Loucy (cell line): ENCODE data around the gene TAF4.

ENCODE experiments used
- H2AFZ ChIP-seq: fragments of 200-600 bp; sonication (generic); 2 replicates; pipeline ENCODE4 v1.6.0; 2016; ENCODE audit warnings: antibody characterized with exemption, mild to moderate bottlenecking, low read length, moderate library complexity
- H3F3A ChIP-seq: fragments of 200-600 bp; 2 replicates; pipeline ENCODE4 v1.6.0; 2016; ENCODE audit warnings: antibody characterized with exemption, low read depth, mild to moderate bottlenecking
- H3K27me3 ChIP-seq: fragments of 200-600 bp; sonication (generic); 2 replicates; pipeline ENCODE4 v1.6.1; 2014; ENCODE audit warnings: low read length, mild to moderate bottlenecking; ENCODE audit not compliant: insufficient read depth, poor library complexity, severe bottlenecking
- H3K36me3 ChIP-seq: fragments of 200-600 bp; sonication (generic); 2 replicates; pipeline ENCODE4 v1.6.1; 2016; ENCODE audit warnings: low read length; ENCODE audit not compliant: insufficient read depth
- H3K4me1 ChIP-seq: fragments of 200-600 bp; sonication (generic); 2 replicates; pipeline ENCODE4 v1.5.1; 2014; ENCODE audit warnings: low read length, mild to moderate bottlenecking; ENCODE audit not compliant: insufficient read depth, poor library complexity, severe bottlenecking
- H3K4me2 ChIP-seq: fragments of 200-600 bp; sonication (generic); 2 replicates; pipeline ENCODE4 v1.6.0; 2014; ENCODE audit warnings: antibody characterized with exemption, low read length, low read depth, mild to moderate bottlenecking; ENCODE audit not compliant: poor library complexity, severe bottlenecking
- H3K4me3 ChIP-seq: fragments of 200-600 bp; sonication (generic); 2 replicates; pipeline ENCODE4 v1.5.1; 2014; ENCODE audit warnings: low read length, mild to moderate bottlenecking, mixed read lengths; ENCODE audit not compliant: poor library complexity, severe bottlenecking
- H3K79me2 ChIP-seq: fragments of 200-600 bp; sonication (generic); 2 replicates; pipeline ENCODE4 v1.6.1; 2014; ENCODE audit warnings: low read length; ENCODE audit not compliant: insufficient read depth
- H3K9ac ChIP-seq: fragments of 200-600 bp; sonication (generic); 2 replicates; pipeline ENCODE4 v1.6.0; 2014; ENCODE audit warnings: mild to moderate bottlenecking, low read depth, low read length, moderate library complexity; ENCODE audit not compliant: poor library complexity, severe bottlenecking
- H3K9me2 ChIP-seq: fragments of 200-600 bp; sonication (generic); replicated peaks from 2 replicates; pipeline ENCODE4 v1.6.1; 2016; ENCODE audit warnings: low read depth, low read length, mixed read lengths
- H3K9me3 ChIP-seq: fragments of 200-600 bp; sonication (generic); 2 replicates; pipeline ENCODE4 v1.6.1; 2014; ENCODE audit warnings: mild to moderate bottlenecking, antibody characterized with exemption, low read length, low read depth; ENCODE audit not compliant: insufficient read depth
- H4K20me1 ChIP-seq: fragments of 200-600 bp; sonication (generic); 2 replicates; pipeline ENCODE4 v1.6.0; 2014; ENCODE audit warnings: antibody characterized with exemption, low read length, mild to moderate bottlenecking; ENCODE audit not compliant: insufficient read depth, poor library complexity, severe bottlenecking
- CTCF ChIP-seq: fragments of 200-600 bp; sonication (generic); conservative IDR thresholded peaks from 2 replicates; pipeline ENCODE4 v1.5.1; 2014; ENCODE audit warnings: mild to moderate bottlenecking, antibody characterized with exemption, low read length
- EZH2phosphoT487 ChIP-seq: fragments of 200-600 bp; IDR thresholded peaks from 2 replicates; pipeline ENCODE4 v1.6.1; 2018; ENCODE audit warnings: antibody characterized with exemption, mild to moderate bottlenecking, moderate library complexity, borderline replicate concordance

The TAF4 gene

GRCh38 chr20:61968036-61968810, 97.5 kb downstream of the TAF4 start:
- Histone ChIP-seq H3K4me2 (no peak overlapping the region), H3K27me3 (no peaks in the 10 kb centered on the region), H3K9me3 (no peaks in the 10 kb centered on the region), H3K4me1 (no peaks in the 10 kb centered on the region), H2AFZ (no peak overlapping the region), H3K4me3 (no peak overlapping the region), H4K20me1 (no peaks in the 10 kb centered on the region), H3K9me2 (no peaks in the 10 kb centered on the region), H3K36me3 (peaks cover 16% of the 10 kb centered on the region), H3K79me2 (no peaks in the 10 kb centered on the region), H3F3A (no peaks in the 10 kb centered on the region), H3K9ac (no peak overlapping the region)
- no peak for TF ChIP-seq EZH2phosphoT487
- no peak for TF ChIP-seq CTCF

- H4K20me1 ChIP-seq, result no peaks in the 10 kb centered on the region
- H2AFZ ChIP-seq, result no peak overlapping the region
- H3K79me2 ChIP-seq, result no peaks in the 10 kb centered on the region
- H3F3A ChIP-seq, result no peaks in the 10 kb centered on the region
- no peaks in the 10 kb centered on the region for H3K27me3 ChIP-seq
- H3K9me3 ChIP-seq, result no peaks in the 10 kb centered on the region
- H3K9me2 ChIP-seq, result no peaks in the 10 kb centered on the region
- peaks cover 7% of the 10 kb centered on the region for H3K36me3 ChIP-seq
- H3K4me1 ChIP-seq, result no peaks in the 10 kb centered on the region
- no peak overlapping the region for H3K9ac ChIP-seq
- H3K4me3 ChIP-seq, result no peak overlapping the region
- H3K4me2 ChIP-seq, result no peak overlapping the region
- TF ChIP-seq EZH2phosphoT487 (no peak), CTCF (no peak)
Observed at GRCh38 chr20:61967300-61967699, 98.4 kb downstream of the TAF4 start.

GRCh38 chr20:61966492-61967244, 99.0 kb downstream of the TAF4 start:
- no peaks in the 10 kb centered on the region for H3K27me3 ChIP-seq
- H2AFZ ChIP-seq, result no peak overlapping the region
- no peaks in the 10 kb centered on the region for H3K79me2 ChIP-seq
- no peaks in the 10 kb centered on the region for H3K4me1 ChIP-seq
- no peak overlapping the region for H3K4me2 ChIP-seq
- 0 out of 2 replicates have a peak, but pooled peaks cover under 1% of the 10 kb centered on the region for H3K36me3 ChIP-seq
- H3F3A ChIP-seq, result no peaks in the 10 kb centered on the region
- no peaks in the 10 kb centered on the region for H4K20me1 ChIP-seq
- no peaks in the 10 kb centered on the region for H3K9me2 ChIP-seq
- H3K9ac ChIP-seq, result no peak overlapping the region
- TF ChIP-seq EZH2phosphoT487 (no peak), CTCF (no peak)
- no peak overlapping the region for H3K4me3 ChIP-seq
- H3K9me3 ChIP-seq, result no peaks in the 10 kb centered on the region
